Measurements from ENCODE around the gene FAM171A2. TPM values are rescaled to one million over a fixed set of nuclear protein-coding genes. Genes with fewer than 3 reads are reported as not detected.

FAM171A2 gene
- total RNA-seq (2022) (0.30 TPM in 1 of 2 replicates, not detected in the other), Bru-seq, nascent RNA (not detected), BruChase-seq, experiment 1, labeled RNA remaining after a 6-hour chase (percentile 28 among the genes with signal in this experiment), BruChase-seq, experiment 2, labeled RNA remaining after a 2-hour chase (percentile 8 among the genes with signal in this experiment)
- long read RNA-seq, result 0 reads

GRCh38 chr17:44363613-44364159 lies at the start of gene FAM171A2:
TSS of gene FAM171A2 (minus strand) at chr17:44363853. CDS start at chr17:44363714, 139 bp downstream.
- no peaks in the 10 kb centered on the region for H3K4me1 Mint-ChIP-seq (ENCODE audit: insufficient read depth, unreplicated experiment)
- POLR2A ChIA-PET, result interaction anchor here (0.7 to 1.7 kb wide), 3 partner anchors 19 to 178 kb away, joined by 5 to 9 read pairs (median 8); partner anchors contain the start of genes GRN and TMUB2
- peak within 1 kb of the TSS; percentile 70 for H3K4me3 Mint-ChIP-seq (ENCODE audit: unreplicated experiment)
- no peak within 1 kb of the TSS for H3K27ac Mint-ChIP-seq (ENCODE audit: low read depth, unreplicated experiment)
- DNase-seq (ENCODE audit: unreplicated experiment), result peak; percentile 39
- peaks cover 37% of the 10 kb centered on the region for H3K27me3 Mint-ChIP-seq (ENCODE audit: insufficient read depth, unreplicated experiment)
- CTCF ChIA-PET, result interaction anchor here (0.5 to 2.1 kb wide), 15 partner anchors 10 to 252 kb away, joined by 3 to 8 read pairs (median 3); partner anchors contain the start of genes ASB16 and FZD2
- H3K36me3 Mint-ChIP-seq (ENCODE audit: insufficient read depth, unreplicated experiment), result peaks cover 6% of the 10 kb centered on the region
- TF ChIP-seq, protein P1, sequence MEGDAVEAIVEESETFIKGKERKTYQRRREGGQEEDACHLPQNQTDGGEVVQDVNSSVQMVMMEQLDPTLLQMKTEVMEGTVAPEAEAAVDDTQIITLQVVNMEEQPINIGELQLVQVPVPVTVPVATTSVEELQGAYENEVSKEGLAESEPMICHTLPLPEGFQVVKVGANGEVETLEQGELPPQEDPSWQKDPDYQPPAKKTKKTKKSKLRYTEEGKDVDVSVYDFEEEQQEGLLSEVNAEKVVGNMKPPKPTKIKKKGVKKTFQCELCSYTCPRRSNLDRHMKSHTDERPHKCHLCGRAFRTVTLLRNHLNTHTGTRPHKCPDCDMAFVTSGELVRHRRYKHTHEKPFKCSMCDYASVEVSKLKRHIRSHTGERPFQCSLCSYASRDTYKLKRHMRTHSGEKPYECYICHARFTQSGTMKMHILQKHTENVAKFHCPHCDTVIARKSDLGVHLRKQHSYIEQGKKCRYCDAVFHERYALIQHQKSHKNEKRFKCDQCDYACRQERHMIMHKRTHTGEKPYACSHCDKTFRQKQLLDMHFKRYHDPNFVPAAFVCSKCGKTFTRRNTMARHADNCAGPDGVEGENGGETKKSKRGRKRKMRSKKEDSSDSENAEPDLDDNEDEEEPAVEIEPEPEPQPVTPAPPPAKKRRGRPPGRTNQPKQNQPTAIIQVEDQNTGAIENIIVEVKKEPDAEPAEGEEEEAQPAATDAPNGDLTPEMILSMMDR (IDR thresholded peaks at IDR 0.05; ENCODE audit: unreplicated experiment), result peak; percentile 83
- intact Hi-C loops (cut with micrococcal nuclease), result no loop called here
- H3K9me3 Mint-ChIP-seq (ENCODE audit: unreplicated experiment), result no peaks in the 10 kb centered on the region
- no TSS peak for BruUV-seq (replicated peaks)

- intact Hi-C loops (cut with micrococcal nuclease), result loop anchor here (10.0 kb wide), 1 partner anchor 225 kb away; no protein-coding TSS in a partner anchor
- ChIA-PET POLR2A (interaction anchor here (0.7 kb wide), 1 partner anchor 94 kb away, joined by 3 read pairs; the partner anchor contains the start of gene GPATCH8), CTCF (interaction anchor here (0.6 to 2.1 kb wide), 3 partner anchors 10 to 438 kb away, joined by 3 to 8 read pairs (median 3); no protein-coding TSS in a partner anchor)
- TF ChIP-seq, protein P1 (IDR thresholded peaks at IDR 0.05; ENCODE audit: unreplicated experiment), result no peak
- no peak for DNase-seq (ENCODE audit: unreplicated experiment)
- H3K36me3 Mint-ChIP-seq (ENCODE audit: insufficient read depth, unreplicated experiment), result peaks cover 27% of the 10 kb centered on the region
- no peaks in the 10 kb centered on the region for H3K27me3 Mint-ChIP-seq (ENCODE audit: insufficient read depth, unreplicated experiment)
- H3K27ac Mint-ChIP-seq (ENCODE audit: low read depth, unreplicated experiment), result no peak overlapping the region
- no TSS peak for BruUV-seq (replicated peaks)
- no peak overlapping the region for H3K4me3 Mint-ChIP-seq (ENCODE audit: unreplicated experiment)
- no peaks in the 10 kb centered on the region for H3K4me1 Mint-ChIP-seq (ENCODE audit: insufficient read depth, unreplicated experiment)
- no peaks in the 10 kb centered on the region for H3K9me3 Mint-ChIP-seq (ENCODE audit: unreplicated experiment)
Observed at GRCh38 chr17:44409309-44410028, 45.8 kb upstream of the FAM171A2 start.

DNA sequence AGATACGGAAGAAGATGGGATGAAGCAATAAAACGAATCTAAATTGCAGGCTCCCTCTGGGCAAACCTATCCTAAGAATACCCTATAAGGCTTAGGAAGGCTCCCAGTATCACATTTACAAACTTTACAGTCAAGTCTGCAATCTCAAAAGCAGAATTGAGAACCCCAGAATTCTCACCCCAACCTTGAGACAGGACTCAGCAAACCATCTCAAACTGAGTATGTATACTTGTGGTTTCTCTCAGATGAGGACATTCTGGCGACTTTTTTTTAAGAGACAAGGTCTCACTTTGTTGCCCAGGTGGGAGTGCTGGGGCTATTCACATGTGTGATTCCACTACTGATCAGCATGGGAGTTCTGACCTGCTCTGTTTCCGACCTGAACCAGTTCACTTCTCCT lies 45.1 kb upstream of the FAM171A2 start:
- Mint-ChIP-seq H3K27ac (ENCODE audit: low read depth, unreplicated experiment) (no peak overlapping the region), H3K27me3 (ENCODE audit: insufficient read depth, unreplicated experiment) (no peaks in the 10 kb centered on the region), H3K4me1 (ENCODE audit: insufficient read depth, unreplicated experiment) (no peaks in the 10 kb centered on the region), H3K36me3 (ENCODE audit: insufficient read depth, unreplicated experiment) (peaks cover 29% of the 10 kb centered on the region), H3K9me3 (ENCODE audit: unreplicated experiment) (no peaks in the 10 kb centered on the region), H3K4me3 (ENCODE audit: unreplicated experiment) (no peak overlapping the region)
- ChIA-PET POLR2A (interaction anchor here (0.7 kb wide), 1 partner anchor 95 kb away, joined by 3 read pairs; the partner anchor contains the start of gene GPATCH8), CTCF (interaction anchor here (0.6 to 2.1 kb wide), 2 partner anchors 9 to 437 kb away, joined by 3 to 8 read pairs; no protein-coding TSS in a partner anchor)
- no TSS peak for BruUV-seq (replicated peaks)
- DNase-seq (ENCODE audit: unreplicated experiment), result no peak
- TF ChIP-seq, protein P1 (IDR thresholded peaks at IDR 0.05; ENCODE audit: unreplicated experiment), result no peak
- intact Hi-C loops (cut with micrococcal nuclease), result loop anchor here (10.0 kb wide), 1 partner anchor 226 kb away; no protein-coding TSS in a partner anchor

Data from MCF 10A (cell line).